HepG2 (cell line): ENCODE data around the gene CDKL2. TPM values are rescaled to one million over a fixed set of nuclear protein-coding genes. Genes with fewer than 3 reads are reported as not detected.

ENCODE experiments used
- ARHGAP35 ChIP-seq: sonication (generic); formaldehyde crosslinking; IDR thresholded peaks from 2 replicates; pipeline ENCODE4 v1.9.0; 2022; ENCODE audit warnings: mild to moderate bottlenecking, inconsistent platforms, moderate library complexity, missing genetic modification reagents, borderline replicate concordance
- FIP1L1 ChIP-seq: fragments of 200-400 bp; formaldehyde crosslinking; IDR thresholded peaks from 2 replicates; pipeline ENCODE4 v1.6.1; 2018; ENCODE audit warnings: low read depth, mild to moderate bottlenecking, low read length, moderate library complexity, borderline replicate concordance; ENCODE audit not compliant: insufficient read depth
- FLYWCH1 ChIP-seq: sonication (generic); formaldehyde crosslinking; IDR thresholded peaks from 2 replicates; pipeline ENCODE4 v1.8.1; 2023; ENCODE audit warnings: mild to moderate bottlenecking, missing genetic modification reagents
- GTF3A ChIP-seq: sonication (generic); formaldehyde crosslinking; conservative IDR thresholded peaks from 2 replicates; pipeline ENCODE4 v1.4.0; 2020; ENCODE audit warnings: mild to moderate bottlenecking, missing genetic modification reagents
- HNF4A ChIP-seq: sonication (generic); formaldehyde crosslinking; IDR thresholded peaks from 2 replicates; pipeline ENCODE4 v1.4.0; 2020; ENCODE audit warnings: missing genetic modification reagents
- KLF6 ChIP-seq: IDR thresholded peaks from 2 replicates; pipeline ENCODE4 v1.8.0; 2016; ENCODE audit warnings: missing biosample characterization, missing genetic modification reagents
- RBFOX2 ChIP-seq: fragments of 200-400 bp; formaldehyde crosslinking; IDR thresholded peaks from 2 replicates; pipeline ENCODE4 v1.6.1; 2017; ENCODE audit warnings: low read depth, mild to moderate bottlenecking, low read length
- ZBTB21 ChIP-seq: sonication (generic); formaldehyde crosslinking; IDR thresholded peaks from 2 replicates; pipeline ENCODE4 v1.4.0; 2020; ENCODE audit warnings: missing genetic modification reagents
- ZFP1 ChIP-seq: IDR thresholded peaks from 2 replicates; pipeline ENCODE4 v1.6.1; 2016
- ZIK1 ChIP-seq: sonication (generic); formaldehyde crosslinking; IDR thresholded peaks from 2 replicates; pipeline ENCODE4 v1.5.0; 2020; ENCODE audit warnings: mild to moderate bottlenecking, low read depth, missing genetic modification reagents, borderline replicate concordance
- ZNF607 ChIP-seq: sonication (generic); formaldehyde crosslinking; IDR thresholded peaks from 2 replicates; pipeline ENCODE4 v1.5.1; 2020; ENCODE audit warnings: missing genetic modification reagents, mild to moderate bottlenecking, borderline replicate concordance
- ZNF619 ChIP-seq: sonication (generic); formaldehyde crosslinking; IDR thresholded peaks from 2 replicates; pipeline ENCODE4 v1.4.0; 2020; ENCODE audit warnings: mild to moderate bottlenecking, missing genetic modification reagents
- ZNF644 ChIP-seq: IDR thresholded peaks from 2 replicates; pipeline ENCODE4 v1.6.1; 2016; ENCODE audit warnings: low read depth
- polyA plus RNA-seq, 8 experiments: library from polyadenylated mRNA; depleted of rRNA in 3 of 8; stranded (reverse) in 7 of 8; unstranded in 1 of 8; fragments of >200 nt; fragmentation: Illumina TruSeq in 4 of 8; extraction: Trizol in 4 of 8; gene quantifications; 2 replicates each; pipeline versions ENCODE4 v1.2.1 to v1.2.3, GENCODE V29; 2011 to 2016; ENCODE audit warnings: low read depth in 4 of 8, missing spikeins in 1 of 8, mixed read lengths in 1 of 8; ENCODE audit not compliant: insufficient read depth in 1 of 8
- total RNA-seq, 5 experiments: library from RNA; depleted of rRNA; stranded (reverse); fragments of >200 nt; fragmentation: Illumina TruSeq; extraction: Trizol; gene quantifications; 2 replicates each; pipeline ENCODE4 v1.2.3, GENCODE V29; 2016; ENCODE audit warnings: low read depth in 1 of 5
- TF ChIP-seq, protein P1 (sequence below), 2 experiments: IDR thresholded peaks; 2 replicates each; pipeline ENCODE4 v1.6.1; 2011 to 2012; ENCODE audit warnings: low read length in 2 of 2, borderline replicate concordance in 1 of 2, low read depth in 1 of 2, mild to moderate bottlenecking in 1 of 2, moderate library complexity in 1 of 2
- TF ChIP-seq, protein P2 (sequence below): sonication (generic); formaldehyde crosslinking; IDR thresholded peaks from 2 replicates; pipeline ENCODE4 v1.4.0; 2020; ENCODE audit warnings: low read depth, mild to moderate bottlenecking, missing genetic modification reagents
- TF ChIP-seq, protein P3 (sequence below): sonication (generic); formaldehyde crosslinking; IDR thresholded peaks from 2 replicates; pipeline ENCODE4 v1.4.0; 2020; ENCODE audit warnings: mild to moderate bottlenecking, missing genetic modification reagents
- TF ChIP-seq, protein P4 (sequence below): IDR thresholded peaks from 2 replicates; pipeline ENCODE4 v1.6.1; 2012; ENCODE audit warnings: inconsistent platforms
- TF ChIP-seq, protein P5 (sequence below): sonication (generic); formaldehyde crosslinking; IDR thresholded peaks from 2 replicates; pipeline ENCODE4 v1.8.0; 2022; ENCODE audit warnings: low read depth, missing genetic modification reagents
- TF ChIP-seq, protein P6 (sequence below): sonication (generic); formaldehyde crosslinking; IDR thresholded peaks from 2 replicates; pipeline ENCODE4 v1.8.1; 2022; ENCODE audit warnings: mild to moderate bottlenecking, missing genetic modification reagents

Gene CDKL2
- total and polyA plus RNA-seq, 2 of the 13 experiments (the other 11 are each of a cell fraction or from before 2014, with no cell fraction given): not detected

DNA sequence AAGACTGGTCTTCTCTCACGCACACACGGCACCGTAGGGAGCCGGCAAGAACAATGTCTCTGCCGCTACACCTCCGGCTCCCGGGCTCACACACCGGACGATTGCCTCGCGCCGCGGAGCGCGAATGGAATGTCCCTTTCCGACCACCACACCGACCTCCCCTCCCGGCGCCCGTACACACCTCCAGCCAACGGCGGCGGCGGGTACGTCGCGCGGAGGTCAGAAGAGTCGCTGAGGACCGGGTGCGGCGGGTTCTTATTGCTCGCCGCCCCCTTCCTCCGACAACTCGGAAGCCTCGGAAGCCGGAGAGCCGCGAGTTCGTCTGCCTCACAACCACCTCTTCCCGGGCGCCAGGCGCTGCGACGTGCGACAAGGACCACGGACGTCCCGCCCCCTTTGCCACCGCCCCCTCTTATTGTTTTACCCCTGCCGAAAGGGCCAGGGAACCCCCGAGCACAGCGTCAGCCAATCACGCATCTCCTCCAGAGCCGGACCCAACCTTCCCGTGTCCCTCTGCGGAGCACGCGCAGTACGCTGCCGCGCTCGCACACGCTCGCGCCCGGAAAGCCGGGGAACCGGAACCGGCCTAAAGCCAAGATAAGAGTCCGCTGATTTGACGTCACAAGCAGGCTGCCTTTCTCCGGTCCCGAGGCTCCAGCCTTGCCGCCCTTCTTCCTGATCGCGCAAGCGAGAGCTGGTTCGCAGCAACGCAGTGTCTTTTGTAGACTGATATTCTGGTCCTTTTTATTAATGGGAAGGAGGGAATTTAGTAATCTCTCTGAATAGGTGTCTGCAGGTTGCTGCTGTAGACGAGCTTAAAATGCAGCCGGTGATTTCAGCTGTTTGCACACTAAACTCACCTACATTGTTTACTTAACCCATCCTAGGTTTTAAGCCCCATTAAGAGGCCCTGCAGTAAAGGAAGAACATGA lies 43.0 kb upstream of the CDKL2 start, which contains the start of gene G3BP2 (continued):
- TF ChIP-seq, protein P1, sequence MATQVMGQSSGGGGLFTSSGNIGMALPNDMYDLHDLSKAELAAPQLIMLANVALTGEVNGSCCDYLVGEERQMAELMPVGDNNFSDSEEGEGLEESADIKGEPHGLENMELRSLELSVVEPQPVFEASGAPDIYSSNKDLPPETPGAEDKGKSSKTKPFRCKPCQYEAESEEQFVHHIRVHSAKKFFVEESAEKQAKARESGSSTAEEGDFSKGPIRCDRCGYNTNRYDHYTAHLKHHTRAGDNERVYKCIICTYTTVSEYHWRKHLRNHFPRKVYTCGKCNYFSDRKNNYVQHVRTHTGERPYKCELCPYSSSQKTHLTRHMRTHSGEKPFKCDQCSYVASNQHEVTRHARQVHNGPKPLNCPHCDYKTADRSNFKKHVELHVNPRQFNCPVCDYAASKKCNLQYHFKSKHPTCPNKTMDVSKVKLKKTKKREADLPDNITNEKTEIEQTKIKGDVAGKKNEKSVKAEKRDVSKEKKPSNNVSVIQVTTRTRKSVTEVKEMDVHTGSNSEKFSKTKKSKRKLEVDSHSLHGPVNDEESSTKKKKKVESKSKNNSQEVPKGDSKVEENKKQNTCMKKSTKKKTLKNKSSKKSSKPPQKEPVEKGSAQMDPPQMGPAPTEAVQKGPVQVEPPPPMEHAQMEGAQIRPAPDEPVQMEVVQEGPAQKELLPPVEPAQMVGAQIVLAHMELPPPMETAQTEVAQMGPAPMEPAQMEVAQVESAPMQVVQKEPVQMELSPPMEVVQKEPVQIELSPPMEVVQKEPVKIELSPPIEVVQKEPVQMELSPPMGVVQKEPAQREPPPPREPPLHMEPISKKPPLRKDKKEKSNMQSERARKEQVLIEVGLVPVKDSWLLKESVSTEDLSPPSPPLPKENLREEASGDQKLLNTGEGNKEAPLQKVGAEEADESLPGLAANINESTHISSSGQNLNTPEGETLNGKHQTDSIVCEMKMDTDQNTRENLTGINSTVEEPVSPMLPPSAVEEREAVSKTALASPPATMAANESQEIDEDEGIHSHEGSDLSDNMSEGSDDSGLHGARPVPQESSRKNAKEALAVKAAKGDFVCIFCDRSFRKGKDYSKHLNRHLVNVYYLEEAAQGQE (IDR thresholded peaks at IDR 0.05; ENCODE audit: borderline replicate concordance in 1 of 2, low read depth in 1 of 2, low read length in 2 of 2): no peak; a peak in 1 of 4 replicates
- TF ChIP-seq, protein P2, sequence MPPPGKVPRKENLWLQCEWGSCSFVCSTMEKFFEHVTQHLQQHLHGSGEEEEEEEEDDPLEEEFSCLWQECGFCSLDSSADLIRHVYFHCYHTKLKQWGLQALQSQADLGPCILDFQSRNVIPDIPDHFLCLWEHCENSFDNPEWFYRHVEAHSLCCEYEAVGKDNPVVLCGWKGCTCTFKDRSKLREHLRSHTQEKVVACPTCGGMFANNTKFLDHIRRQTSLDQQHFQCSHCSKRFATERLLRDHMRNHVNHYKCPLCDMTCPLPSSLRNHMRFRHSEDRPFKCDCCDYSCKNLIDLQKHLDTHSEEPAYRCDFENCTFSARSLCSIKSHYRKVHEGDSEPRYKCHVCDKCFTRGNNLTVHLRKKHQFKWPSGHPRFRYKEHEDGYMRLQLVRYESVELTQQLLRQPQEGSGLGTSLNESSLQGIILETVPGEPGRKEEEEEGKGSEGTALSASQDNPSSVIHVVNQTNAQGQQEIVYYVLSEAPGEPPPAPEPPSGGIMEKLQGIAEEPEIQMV (CRISPR knock-in tag): 0 out of 2 replicates have a peak, but pooled peaks have one; percentile 21
- TF ChIP-seq GTF3A (no peak), ZNF644 (CRISPR knock-in tag) (no peak), RBFOX2 (peak; percentile 92), FIP1L1 (no peak), ZFP1 (CRISPR knock-in tag) (no peak), ZNF619 (CRISPR knock-in tag) (no peak; the same call in 1 of the 2 replicates), KLF6 (CRISPR knock-in tag) (peak; percentile 50; the same call in 1 of the 2 replicates), ZNF607 (CRISPR knock-in tag) (peak; percentile 93), HNF4A (CRISPR knock-in tag) (no peak), ZBTB21 (peak; percentile 96), FLYWCH1 (CRISPR knock-in tag) (no peak), ZIK1 (CRISPR knock-in tag) (peak; percentile 72; the same call in 1 of the 2 replicates), ARHGAP35 (CRISPR knock-in tag) (no peak)
- TF ChIP-seq, protein P3, sequence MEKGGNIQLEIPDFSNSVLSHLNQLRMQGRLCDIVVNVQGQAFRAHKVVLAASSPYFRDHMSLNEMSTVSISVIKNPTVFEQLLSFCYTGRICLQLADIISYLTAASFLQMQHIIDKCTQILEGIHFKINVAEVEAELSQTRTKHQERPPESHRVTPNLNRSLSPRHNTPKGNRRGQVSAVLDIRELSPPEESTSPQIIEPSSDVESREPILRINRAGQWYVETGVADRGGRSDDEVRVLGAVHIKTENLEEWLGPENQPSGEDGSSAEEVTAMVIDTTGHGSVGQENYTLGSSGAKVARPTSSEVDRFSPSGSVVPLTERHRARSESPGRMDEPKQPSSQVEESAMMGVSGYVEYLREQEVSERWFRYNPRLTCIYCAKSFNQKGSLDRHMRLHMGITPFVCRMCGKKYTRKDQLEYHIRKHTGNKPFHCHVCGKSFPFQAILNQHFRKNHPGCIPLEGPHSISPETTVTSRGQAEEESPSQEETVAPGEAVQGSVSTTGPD (CRISPR knock-in tag): no peak
- TF ChIP-seq, protein P4, sequence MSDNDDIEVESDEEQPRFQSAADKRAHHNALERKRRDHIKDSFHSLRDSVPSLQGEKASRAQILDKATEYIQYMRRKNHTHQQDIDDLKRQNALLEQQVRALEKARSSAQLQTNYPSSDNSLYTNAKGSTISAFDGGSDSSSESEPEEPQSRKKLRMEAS: peak; percentile 96
- TF ChIP-seq, protein P5, sequence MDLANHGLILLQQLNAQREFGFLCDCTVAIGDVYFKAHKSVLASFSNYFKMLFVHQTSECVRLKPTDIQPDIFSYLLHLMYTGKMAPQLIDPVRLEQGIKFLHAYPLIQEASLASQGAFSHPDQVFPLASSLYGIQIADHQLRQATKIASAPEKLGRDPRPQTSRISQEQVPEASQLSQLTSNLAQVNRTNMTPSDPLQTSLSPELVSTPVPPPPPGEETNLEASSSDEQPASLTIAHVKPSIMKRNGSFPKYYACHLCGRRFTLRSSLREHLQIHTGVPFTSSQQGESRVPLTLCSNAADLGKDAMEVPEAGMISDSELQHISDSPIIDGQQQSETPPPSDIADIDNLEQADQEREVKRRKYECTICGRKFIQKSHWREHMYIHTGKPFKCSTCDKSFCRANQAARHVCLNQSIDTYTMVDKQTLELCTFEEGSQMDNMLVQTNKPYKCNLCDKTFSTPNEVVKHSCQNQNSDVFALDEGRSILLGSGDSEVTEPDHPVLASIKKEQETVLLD (CRISPR knock-in tag): no peak; the same call in 1 of the 2 replicates
- TF ChIP-seq, protein P6, sequence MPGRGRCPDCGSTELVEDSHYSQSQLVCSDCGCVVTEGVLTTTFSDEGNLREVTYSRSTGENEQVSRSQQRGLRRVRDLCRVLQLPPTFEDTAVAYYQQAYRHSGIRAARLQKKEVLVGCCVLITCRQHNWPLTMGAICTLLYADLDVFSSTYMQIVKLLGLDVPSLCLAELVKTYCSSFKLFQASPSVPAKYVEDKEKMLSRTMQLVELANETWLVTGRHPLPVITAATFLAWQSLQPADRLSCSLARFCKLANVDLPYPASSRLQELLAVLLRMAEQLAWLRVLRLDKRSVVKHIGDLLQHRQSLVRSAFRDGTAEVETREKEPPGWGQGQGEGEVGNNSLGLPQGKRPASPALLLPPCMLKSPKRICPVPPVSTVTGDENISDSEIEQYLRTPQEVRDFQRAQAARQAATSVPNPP (CRISPR knock-in tag): peak; percentile 60; the same call in 1 of the 2 replicates
